GM12864 (cell line): ENCODE results near the gene RBMS3.

ENCODE experiments used
- DNase-seq: peaks from one replicate; pipeline ENCODE4 v3.0.0-alpha.2; 2011; ENCODE audit warnings: low read depth
- H3K4me3 ChIP-seq: 2 replicates; pipeline ENCODE4 v1.5.1; 2011; ENCODE audit warnings: mild to moderate bottlenecking, low read depth, low read length, control low read depth
- CTCF ChIP-seq: IDR thresholded peaks from 2 replicates; pipeline ENCODE4 v1.5.1; 2011; ENCODE audit warnings: low read depth, mild to moderate bottlenecking, moderate library complexity, low read length, control low read depth, inconsistent platforms; ENCODE audit errors: missing control alignments

The RBMS3 gene

DNA sequence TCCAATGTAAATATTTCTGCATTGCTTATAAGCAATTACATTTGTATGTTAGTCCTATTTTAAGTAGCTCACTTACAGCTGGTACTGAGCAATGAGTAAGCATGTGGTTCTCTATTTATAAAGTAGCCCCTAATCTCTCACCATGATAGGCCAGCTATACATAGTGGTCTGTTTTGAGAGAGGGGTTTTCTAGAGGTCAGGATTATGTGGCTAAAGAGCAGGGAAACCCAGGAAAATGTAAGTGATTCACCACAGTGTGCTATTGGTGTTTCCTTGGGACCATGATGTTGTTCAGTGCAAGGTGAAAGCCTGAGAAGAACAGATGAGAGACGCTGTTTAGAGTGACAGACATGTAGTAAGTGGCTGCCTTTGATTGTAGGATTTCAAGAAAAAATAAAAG lies 26.4 kb downstream of the RBMS3 start:
- no peak for TF ChIP-seq CTCF
- no peak for DNase-seq
- no peak overlapping the region for H3K4me3 ChIP-seq

DNA sequence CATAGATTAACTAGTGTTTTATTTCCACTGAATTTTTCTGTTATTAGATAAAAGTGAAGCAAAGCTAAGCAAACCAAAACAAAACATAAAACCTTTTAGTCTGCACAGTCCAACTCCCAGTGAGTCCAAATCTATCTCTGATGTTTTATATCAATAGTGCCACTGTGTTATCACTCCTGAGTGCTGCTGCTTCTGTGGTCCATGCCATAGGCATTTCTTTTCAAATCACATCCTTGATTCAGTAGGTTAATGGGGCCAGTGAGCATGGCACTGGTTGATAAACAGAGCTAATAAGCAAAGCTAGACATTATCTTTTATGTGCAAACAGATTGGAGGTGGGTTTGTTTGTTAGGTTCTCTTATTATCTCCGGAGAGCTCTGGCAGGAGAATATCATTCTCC lies 30.0 kb downstream of the RBMS3 start:
- no peak for DNase-seq
- H3K4me3 ChIP-seq, result no peak overlapping the region
- no peak for TF ChIP-seq CTCF

GRCh38 chr3:29311795-29312194 lies 30.9 kb downstream of the RBMS3 start:
- H3K4me3 ChIP-seq, result no peak overlapping the region
- DNase-seq, result no peak
- TF ChIP-seq CTCF, result no peak

DNA sequence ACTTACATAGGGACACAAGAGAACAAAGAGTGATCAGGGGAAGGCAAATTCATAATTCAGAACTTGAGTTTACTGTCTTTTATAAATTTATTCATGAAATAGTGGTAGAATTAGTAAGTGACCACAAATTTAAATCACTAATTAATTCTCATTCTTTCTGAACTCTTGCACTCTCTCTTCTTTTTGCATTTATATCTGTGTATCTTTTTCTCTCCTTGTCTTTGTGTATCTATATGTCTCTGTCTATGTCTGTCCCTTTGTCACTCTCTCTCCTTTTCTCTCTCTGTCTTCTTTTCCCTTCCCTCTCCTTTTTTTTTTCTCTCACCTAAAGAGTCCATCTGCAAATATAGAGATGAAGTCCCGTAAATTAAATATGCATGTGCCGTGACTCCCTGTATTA lies 31.5 kb downstream of the RBMS3 start:
- H3K4me3 ChIP-seq, result no peak overlapping the region
- TF ChIP-seq CTCF, result no peak
- DNase-seq, result no peak

DNA sequence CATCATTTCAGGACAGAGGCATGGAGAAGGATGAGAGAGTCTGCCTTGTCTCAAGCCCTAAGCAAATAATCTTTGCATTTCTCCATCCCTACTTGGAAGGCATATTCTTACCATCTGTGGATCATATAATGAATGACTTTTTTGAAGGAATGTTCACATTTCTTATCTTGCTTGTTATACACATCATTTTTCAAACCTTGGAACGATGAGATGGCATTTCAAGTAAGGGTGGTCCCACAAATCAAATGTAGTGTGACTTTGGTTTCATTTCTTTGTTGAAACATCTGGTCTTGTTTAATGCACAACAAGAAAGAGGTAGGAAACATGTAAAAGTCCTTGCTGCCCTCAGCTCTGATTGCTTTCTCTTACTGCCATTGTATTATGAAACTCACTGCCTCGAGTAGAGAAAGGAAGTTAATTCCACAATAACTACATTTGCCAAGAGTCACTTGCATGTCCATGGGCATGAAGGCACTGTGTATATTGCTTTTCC lies 32.1 kb downstream of the RBMS3 start:
- no peak for TF ChIP-seq CTCF
- DNase-seq, result no peak
- H3K4me3 ChIP-seq, result no peak overlapping the region

DNA sequence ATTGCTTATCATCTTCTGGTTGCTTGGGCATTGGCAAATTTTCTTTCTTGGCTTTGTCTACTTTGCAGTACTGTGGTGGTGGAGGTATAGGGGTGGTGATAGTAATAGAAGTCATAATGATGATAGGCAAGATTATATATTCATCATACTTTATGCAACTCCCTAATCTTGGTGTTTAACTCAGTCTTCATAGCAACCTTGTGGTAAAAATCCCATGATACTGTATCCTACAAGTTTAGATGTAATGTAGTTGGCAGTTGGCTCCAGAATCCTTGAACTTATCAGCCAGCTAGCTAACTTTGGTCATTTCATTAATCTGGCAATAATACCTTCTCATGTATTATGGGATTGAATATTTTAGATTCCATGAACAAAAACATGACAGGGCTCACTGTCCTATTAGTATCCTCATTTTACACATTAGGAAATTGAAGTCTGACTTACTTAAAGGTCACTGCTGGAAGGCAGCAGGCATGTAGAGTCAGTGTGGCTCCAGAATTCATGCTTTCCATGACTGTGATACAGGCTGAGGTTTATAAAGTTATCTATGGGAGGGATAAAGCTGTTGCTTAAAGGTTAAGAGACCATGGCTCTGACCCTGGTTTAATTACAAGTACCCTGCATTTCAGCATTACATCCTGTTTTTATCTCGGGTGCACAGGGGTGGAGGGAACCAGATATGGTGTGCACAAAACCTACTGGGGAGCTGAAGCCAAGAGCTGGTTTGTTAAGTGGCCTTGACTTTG lies 33.3 kb downstream of the RBMS3 start:
- DNase-seq, result no peak
- H3K4me3 ChIP-seq, result no peak overlapping the region
- no peak for TF ChIP-seq CTCF

GRCh38 chr3:29314727-29315088 lies 33.8 kb downstream of the RBMS3 start:
- no peak overlapping the region for H3K4me3 ChIP-seq
- no peak for DNase-seq
- no peak for TF ChIP-seq CTCF
